OCI-LY3 (cell line): ENCODE results near the gene YTHDF2.

Source experiments
- H2AFZ ChIP-seq: fragments of 200-600, 300-600 bp; shearing (Covaris generic); 2 replicates; pipeline ENCODE4 v1.6.0; 2014; ENCODE audit warnings: antibody characterized with exemption, low read depth, low read length
- H3K27ac ChIP-seq: fragments of 200-600, 300-600 bp; sonication (generic); 2 replicates; pipeline ENCODE4 v1.5.1; 2014; ENCODE audit warnings: mild to moderate bottlenecking, low read length, moderate library complexity, mixed read lengths
- H3K27me3 ChIP-seq: fragments of 200-600, 300-600 bp; sonication (generic); 2 replicates; pipeline ENCODE4 v1.6.1; 2014; ENCODE audit warnings: low read depth, low read length, mixed read lengths
- H3K36me3 ChIP-seq: fragments of 200-600, 300-600 bp; sonication (generic); replicated peaks from 2 replicates; pipeline ENCODE3; 2014; ENCODE audit warnings: low read depth, low read length, mixed read lengths
- H3K4me1 ChIP-seq: fragments of 300-600, 200-600 bp; sonication (generic); 2 replicates; pipeline ENCODE4 v1.6.1; 2014; ENCODE audit warnings: low read length, mixed read lengths
- H3K4me2 ChIP-seq: fragments of 200-600, 300-600 bp; sonication (generic); 2 replicates; pipeline ENCODE4 v1.6.1; 2014; ENCODE audit warnings: low read length, mixed read lengths
- H3K4me3 ChIP-seq: fragments of 300-600, 200-600 bp; sonication (generic); 2 replicates; pipeline ENCODE4 v1.5.1; 2014; ENCODE audit warnings: antibody characterized with exemption, mild to moderate bottlenecking, low read length, moderate library complexity
- H3K79me2 ChIP-seq: fragments of 300-600, 200-600 bp; shearing (Covaris generic); 2 replicates; pipeline ENCODE4 v1.6.1; 2014; ENCODE audit warnings: mild to moderate bottlenecking, low read length, mixed read lengths
- H3K9ac ChIP-seq: fragments of 300-600, 200-600 bp; shearing (Covaris generic); 2 replicates; pipeline ENCODE4 v1.6.0; 2014; ENCODE audit warnings: mild to moderate bottlenecking, low read length, moderate library complexity
- H3K9me3 ChIP-seq: fragments of 200-600, 300-600 bp; shearing (Covaris generic); 2 replicates; pipeline ENCODE4 v1.6.1; 2014; ENCODE audit warnings: low read length, mixed read lengths; ENCODE audit not compliant: insufficient read depth
- H4K20me1 ChIP-seq: fragments of 200-600, 300-600 bp; sonication (generic); 2 replicates; pipeline ENCODE4 v1.6.1; 2016; ENCODE audit warnings: low read length, mixed read lengths; ENCODE audit not compliant: insufficient read depth
- EZH2phosphoT487 ChIP-seq: fragments of 200-600 bp; shearing (Covaris generic); IDR thresholded peaks from 2 replicates; pipeline ENCODE4 v1.6.1; 2018; ENCODE audit warnings: antibody characterized with exemption, mixed run types, low read depth
- TF ChIP-seq, protein P1 (sequence below): fragments of 200-600, 300-600 bp; sonication (generic); IDR thresholded peaks from 2 replicates; pipeline ENCODE4 v1.5.1; 2014; ENCODE audit warnings: antibody characterized with exemption, low read length, low read depth

Gene YTHDF2

DNA sequence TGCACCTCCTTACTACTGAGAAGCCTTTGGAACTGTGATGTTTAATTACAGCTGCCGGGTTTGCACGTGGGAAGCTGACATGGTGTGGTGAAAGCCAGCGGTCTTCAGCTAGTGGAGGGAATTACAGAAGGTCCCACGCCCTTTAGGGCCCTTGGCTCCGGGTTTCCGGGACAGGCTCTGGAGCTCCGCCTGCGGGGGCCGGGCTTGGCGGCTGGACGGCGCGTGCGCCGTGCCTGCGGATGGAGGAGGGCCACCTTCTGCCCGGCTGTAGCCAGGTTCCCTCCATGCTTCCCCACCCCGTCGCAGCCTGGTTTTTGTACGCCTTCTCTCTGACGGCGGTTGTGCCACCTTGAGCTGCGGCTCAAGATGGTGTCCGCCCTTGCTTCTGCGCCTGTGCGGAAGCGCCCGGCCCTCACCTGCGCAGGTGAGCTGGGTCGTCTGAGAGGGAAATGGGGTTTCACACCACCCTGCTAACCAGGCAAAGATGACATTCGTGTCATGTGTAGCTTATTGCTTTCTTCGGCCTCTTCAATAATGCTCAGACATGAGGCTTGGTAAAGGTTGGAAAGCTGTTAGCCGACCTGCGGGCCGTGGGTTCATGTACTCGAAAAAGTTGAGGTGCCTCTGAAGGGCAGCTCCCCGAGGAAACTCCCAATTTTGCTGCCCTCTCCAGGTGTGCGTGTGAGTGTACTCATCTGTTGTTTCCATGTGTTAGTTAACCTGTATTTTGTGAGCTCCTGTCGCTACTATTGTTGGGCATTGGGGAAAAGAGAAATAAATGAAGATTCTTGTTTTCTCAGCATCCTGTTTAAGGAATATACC, 38.6 kb downstream of the YTHDF2 start:
- Histone ChIP-seq H3K4me2 (no peak overlapping the region), H3K4me3 (no peak overlapping the region), H3K79me2 (no peaks in the 10 kb centered on the region; the same call in 1 of the 2 replicates), H3K27ac (no peak overlapping the region), H2AFZ (no peak overlapping the region), H3K27me3 (no peaks in the 10 kb centered on the region), H4K20me1 (0 out of 2 replicates have a peak, but pooled peaks cover 4% of the 10 kb centered on the region), H3K36me3 (peaks cover 4% of the 10 kb centered on the region), H3K4me1 (peaks cover 7% of the 10 kb centered on the region), H3K9me3 (no peaks in the 10 kb centered on the region), H3K9ac (no peak overlapping the region)
- TF ChIP-seq, protein P1, sequence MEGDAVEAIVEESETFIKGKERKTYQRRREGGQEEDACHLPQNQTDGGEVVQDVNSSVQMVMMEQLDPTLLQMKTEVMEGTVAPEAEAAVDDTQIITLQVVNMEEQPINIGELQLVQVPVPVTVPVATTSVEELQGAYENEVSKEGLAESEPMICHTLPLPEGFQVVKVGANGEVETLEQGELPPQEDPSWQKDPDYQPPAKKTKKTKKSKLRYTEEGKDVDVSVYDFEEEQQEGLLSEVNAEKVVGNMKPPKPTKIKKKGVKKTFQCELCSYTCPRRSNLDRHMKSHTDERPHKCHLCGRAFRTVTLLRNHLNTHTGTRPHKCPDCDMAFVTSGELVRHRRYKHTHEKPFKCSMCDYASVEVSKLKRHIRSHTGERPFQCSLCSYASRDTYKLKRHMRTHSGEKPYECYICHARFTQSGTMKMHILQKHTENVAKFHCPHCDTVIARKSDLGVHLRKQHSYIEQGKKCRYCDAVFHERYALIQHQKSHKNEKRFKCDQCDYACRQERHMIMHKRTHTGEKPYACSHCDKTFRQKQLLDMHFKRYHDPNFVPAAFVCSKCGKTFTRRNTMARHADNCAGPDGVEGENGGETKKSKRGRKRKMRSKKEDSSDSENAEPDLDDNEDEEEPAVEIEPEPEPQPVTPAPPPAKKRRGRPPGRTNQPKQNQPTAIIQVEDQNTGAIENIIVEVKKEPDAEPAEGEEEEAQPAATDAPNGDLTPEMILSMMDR, result no peak
- no peak for TF ChIP-seq EZH2phosphoT487

GRCh38 chr1:28776341-28776740, 39.6 kb downstream of the YTHDF2 start:
- H3K27me3 ChIP-seq, result no peaks in the 10 kb centered on the region
- no peaks in the 10 kb centered on the region for H3K79me2 ChIP-seq

GRCh38 chr1:28778021-28778420, 41.3 kb downstream of the YTHDF2 start:
- TF ChIP-seq, protein P1, result no peak
- TF ChIP-seq EZH2phosphoT487, result no peak
- Histone ChIP-seq H3K4me1 (peaks cover 18% of the 10 kb centered on the region), H3K27me3 (no peaks in the 10 kb centered on the region), H3K9me3 (no peaks in the 10 kb centered on the region), H3K4me3 (no peak overlapping the region), H2AFZ (no peak overlapping the region), H3K27ac (no peak overlapping the region), H3K79me2 (no peaks in the 10 kb centered on the region), H3K4me2 (no peak overlapping the region), H3K9ac (no peak overlapping the region), H4K20me1 (0 out of 2 replicates have a peak, but pooled peaks cover 4% of the 10 kb centered on the region), H3K36me3 (peaks cover 4% of the 10 kb centered on the region)

More at GRCh38 chr1:28776341-28776740, 39.6 kb downstream of the YTHDF2 start:
- Histone ChIP-seq H3K4me1 (peaks cover 13% of the 10 kb centered on the region), H3K36me3 (peaks cover 4% of the 10 kb centered on the region), H3K9ac (no peak overlapping the region), H3K9me3 (no peaks in the 10 kb centered on the region), H4K20me1 (0 out of 2 replicates have a peak, but pooled peaks cover 4% of the 10 kb centered on the region), H3K4me3 (no peak overlapping the region), H3K4me2 (no peak overlapping the region), H3K27ac (no peak overlapping the region), H2AFZ (no peak overlapping the region)
- TF ChIP-seq, protein P1, result no peak
- no peak for TF ChIP-seq EZH2phosphoT487

DNA sequence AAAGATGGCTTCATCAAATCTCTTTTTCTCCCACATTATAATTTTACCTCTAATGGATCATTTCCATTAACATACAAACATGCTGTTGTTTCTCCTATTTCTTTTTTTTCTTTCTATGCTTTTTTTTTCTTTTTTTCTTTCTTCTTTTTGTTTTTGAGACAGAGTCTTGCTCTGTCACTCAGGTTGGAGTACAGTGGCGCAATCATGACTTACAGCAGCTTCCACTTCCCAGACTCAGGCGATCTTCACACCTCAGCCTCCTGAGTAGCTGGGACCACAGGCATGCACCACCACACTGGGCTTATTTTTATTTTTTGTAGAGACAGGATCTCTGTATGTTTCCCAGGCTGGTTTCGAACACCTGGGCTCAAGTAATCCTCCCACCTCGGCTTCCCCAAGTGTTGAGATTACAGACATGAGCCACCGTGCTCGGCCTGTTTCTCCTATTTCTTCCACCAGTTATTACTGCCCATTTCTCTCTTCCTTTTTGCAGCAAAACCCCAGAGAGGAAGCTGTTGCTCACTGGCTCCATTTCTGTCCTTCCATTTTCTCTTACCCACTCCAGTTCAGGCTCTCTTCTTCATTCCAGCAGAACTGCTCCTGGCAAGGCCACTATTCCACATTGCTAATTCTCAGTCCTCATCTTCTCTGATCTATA, 43.1 kb downstream of the YTHDF2 start:
- Histone ChIP-seq H3K4me2 (no peak overlapping the region), H3K36me3 (no peaks in the 10 kb centered on the region), H3K27me3 (no peaks in the 10 kb centered on the region), H3K79me2 (no peaks in the 10 kb centered on the region), H3K4me3 (no peak overlapping the region), H3K9me3 (no peaks in the 10 kb centered on the region), H4K20me1 (no peaks in the 10 kb centered on the region), H3K27ac (no peak overlapping the region), H3K4me1 (peaks cover 18% of the 10 kb centered on the region), H3K9ac (no peak overlapping the region), H2AFZ (no peak overlapping the region)
- TF ChIP-seq, protein P1, result no peak
